ENCODE measurements around the gene DUSP10. TPM values are rescaled to one million over a fixed set of nuclear protein-coding genes. Genes with fewer than 3 reads are reported as not detected.
A peak's percentile ranks its signal among the peaks of the same experiment; 100 is the strongest.

The DUSP10 gene
- total RNA-seq, 2 donors from 2014 or later: 6.5 to 11.7 TPM

DNA sequence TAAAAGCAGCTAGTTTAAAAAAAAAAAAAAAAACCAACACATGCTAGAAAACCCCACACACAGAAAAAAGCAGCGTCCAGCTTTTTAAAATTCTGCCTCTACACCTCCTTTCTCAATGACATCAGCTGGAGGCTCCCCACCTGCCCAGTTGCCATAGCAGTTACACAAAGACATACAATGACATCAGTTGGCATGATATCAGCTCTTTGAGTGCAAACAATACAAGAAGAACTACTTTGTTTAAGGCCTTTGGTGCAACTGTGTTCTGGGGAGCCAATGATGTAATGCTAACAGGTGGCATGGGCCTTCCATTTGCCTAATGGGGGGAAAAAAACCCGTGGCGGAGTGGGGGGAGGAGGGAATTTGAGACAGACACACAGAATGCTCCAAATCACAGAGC, 32.9 kb downstream of the DUSP10 start:
- TF ChIP-seq, protein P1, sequence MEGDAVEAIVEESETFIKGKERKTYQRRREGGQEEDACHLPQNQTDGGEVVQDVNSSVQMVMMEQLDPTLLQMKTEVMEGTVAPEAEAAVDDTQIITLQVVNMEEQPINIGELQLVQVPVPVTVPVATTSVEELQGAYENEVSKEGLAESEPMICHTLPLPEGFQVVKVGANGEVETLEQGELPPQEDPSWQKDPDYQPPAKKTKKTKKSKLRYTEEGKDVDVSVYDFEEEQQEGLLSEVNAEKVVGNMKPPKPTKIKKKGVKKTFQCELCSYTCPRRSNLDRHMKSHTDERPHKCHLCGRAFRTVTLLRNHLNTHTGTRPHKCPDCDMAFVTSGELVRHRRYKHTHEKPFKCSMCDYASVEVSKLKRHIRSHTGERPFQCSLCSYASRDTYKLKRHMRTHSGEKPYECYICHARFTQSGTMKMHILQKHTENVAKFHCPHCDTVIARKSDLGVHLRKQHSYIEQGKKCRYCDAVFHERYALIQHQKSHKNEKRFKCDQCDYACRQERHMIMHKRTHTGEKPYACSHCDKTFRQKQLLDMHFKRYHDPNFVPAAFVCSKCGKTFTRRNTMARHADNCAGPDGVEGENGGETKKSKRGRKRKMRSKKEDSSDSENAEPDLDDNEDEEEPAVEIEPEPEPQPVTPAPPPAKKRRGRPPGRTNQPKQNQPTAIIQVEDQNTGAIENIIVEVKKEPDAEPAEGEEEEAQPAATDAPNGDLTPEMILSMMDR (conservative IDR thresholded peaks at IDR 0.05): no peak
- DNase-seq: no peak
- H3K27ac ChIP-seq (ENCODE audit: low read depth, low read length): peak overlapping the region; percentile 67
- H3K27me3 ChIP-seq (ENCODE audit: control insufficient read depth, insufficient read depth, low read length, poor library complexity, severe bottlenecking): no peaks in the 10 kb centered on the region
- H3K4me3 Mint-ChIP-seq: no peak overlapping the region
- H3K27ac Mint-ChIP-seq: peak overlapping the region; percentile 15
- WGBS, 2 experiments (ENCODE audit: insufficient coverage in 1 of 2, insufficient read length in 1 of 2): 86 to 90% methylated on average over 2 to 3 of the region's 3 CpGs
- peaks cover 74% of the 10 kb centered on the region for H3K36me3 ChIP-seq (ENCODE audit: control insufficient read depth, insufficient read depth, low read length)
- H3K9me3 Mint-ChIP-seq: peaks cover under 1% of the 10 kb centered on the region
- peaks cover 21% of the 10 kb centered on the region for H3K36me3 Mint-ChIP-seq (ENCODE audit: low read depth)
- peak overlapping the region; percentile 23 for H3K9ac ChIP-seq (ENCODE audit: extremely low read depth, low read length, poor library complexity, severe bottlenecking)
- peaks cover 24% of the 10 kb centered on the region for H3K4me1 ChIP-seq (ENCODE audit: control insufficient read depth, insufficient read depth, low read length)
- peaks cover 34% of the 10 kb centered on the region for H3K4me1 Mint-ChIP-seq
- H3K4me3 ChIP-seq (ENCODE audit: low read length): no peak overlapping the region
- no peaks in the 10 kb centered on the region for H3K27me3 Mint-ChIP-seq (ENCODE audit: insufficient read depth)
- H3K9me3 ChIP-seq (ENCODE audit: control insufficient read depth, low read length): no peaks in the 10 kb centered on the region

DNA sequence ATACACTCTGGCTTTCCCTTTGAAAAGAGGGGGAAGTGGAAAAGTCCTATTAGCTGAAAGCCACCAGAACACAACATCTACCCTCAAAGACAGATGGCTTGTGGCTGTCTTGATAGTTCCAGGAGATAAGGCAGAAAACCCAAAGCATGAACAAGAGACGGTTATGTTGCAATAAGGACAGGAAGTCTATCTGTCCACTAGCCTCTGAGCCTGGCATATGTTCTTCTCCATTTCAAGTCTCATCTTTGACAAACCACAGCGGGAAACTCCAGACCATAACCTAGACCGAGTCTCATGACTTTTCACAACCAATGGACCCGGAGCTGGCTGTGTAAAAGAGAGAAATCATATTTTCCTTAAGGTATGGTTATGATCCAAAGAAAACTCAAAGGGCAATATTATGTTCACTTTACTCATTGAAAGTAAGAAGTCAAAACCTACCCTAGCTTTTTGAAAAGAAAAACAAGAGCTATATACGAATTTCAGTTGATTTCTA, 33.8 kb downstream of the DUSP10 start:
- no peak overlapping the region for H3K9ac ChIP-seq (ENCODE audit: extremely low read depth, low read length, poor library complexity, severe bottlenecking)
- peaks cover 34% of the 10 kb centered on the region for H3K4me1 Mint-ChIP-seq
- H3K36me3 ChIP-seq (ENCODE audit: control insufficient read depth, insufficient read depth, low read length): peaks cover 79% of the 10 kb centered on the region
- TF ChIP-seq, protein P1 (conservative IDR thresholded peaks at IDR 0.05): no peak
- no peaks in the 10 kb centered on the region for H3K27me3 ChIP-seq (ENCODE audit: control insufficient read depth, insufficient read depth, low read length, poor library complexity, severe bottlenecking)
- 93 to 100% methylated on average over 1 to 5 of the region's 5 CpGs for WGBS, 2 experiments (ENCODE audit: insufficient coverage in 1 of 2, insufficient read length in 1 of 2)
- H3K4me3 Mint-ChIP-seq: no peak overlapping the region
- H3K9me3 ChIP-seq (ENCODE audit: control insufficient read depth, low read length): no peaks in the 10 kb centered on the region
- no peak for DNase-seq
- H3K27ac Mint-ChIP-seq: no peak overlapping the region
- H3K9me3 Mint-ChIP-seq: no peaks in the 10 kb centered on the region
- H3K27me3 Mint-ChIP-seq (ENCODE audit: insufficient read depth): no peaks in the 10 kb centered on the region
- H3K27ac ChIP-seq (ENCODE audit: low read depth, low read length): no peak overlapping the region
- peaks cover 20% of the 10 kb centered on the region for H3K4me1 ChIP-seq (ENCODE audit: control insufficient read depth, insufficient read depth, low read length)
- H3K36me3 Mint-ChIP-seq (ENCODE audit: low read depth): peaks cover 20% of the 10 kb centered on the region
- H3K4me3 ChIP-seq (ENCODE audit: low read length): no peak overlapping the region

DNA sequence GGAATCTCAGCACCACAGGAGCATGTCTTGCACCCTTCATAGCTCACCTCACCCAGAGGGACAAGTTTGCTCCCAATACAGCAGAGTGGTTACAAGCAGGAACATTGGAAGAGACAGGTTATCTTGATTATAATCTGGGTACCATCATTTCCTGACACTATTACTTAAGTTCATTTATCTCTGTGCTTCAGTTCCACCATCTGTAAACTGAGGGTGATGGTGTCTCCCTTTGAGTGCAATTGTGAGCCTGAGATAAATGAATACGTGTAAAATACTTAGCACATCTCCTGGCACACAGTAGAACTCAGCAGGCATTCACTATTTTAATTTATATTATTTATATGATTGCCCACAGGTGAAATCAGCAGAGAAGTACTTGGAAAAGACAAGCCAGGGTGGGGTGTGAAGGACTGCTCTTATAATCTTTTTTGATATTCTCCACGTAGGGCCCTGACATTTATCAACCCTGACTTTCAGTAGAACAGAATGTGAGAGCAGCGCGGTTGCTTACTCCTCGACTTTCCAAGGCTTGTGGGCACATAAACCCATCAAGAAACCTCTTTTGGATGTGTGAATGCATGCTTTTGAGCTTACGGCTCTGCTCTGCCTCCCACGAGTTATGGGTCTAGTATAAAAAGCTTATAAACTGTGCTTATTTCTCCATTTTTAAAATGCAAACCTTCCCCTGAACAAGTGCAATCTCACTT, 34.9 kb downstream of the DUSP10 start:
- peaks cover 25% of the 10 kb centered on the region for H3K4me1 Mint-ChIP-seq
- no peak overlapping the region for H3K9ac ChIP-seq (ENCODE audit: extremely low read depth, low read length, poor library complexity, severe bottlenecking)
- WGBS, 2 experiments (ENCODE audit: insufficient coverage in 1 of 2, insufficient read length in 1 of 2): 96 to 100% methylated on average over 6 to 7 of the region's 7 CpGs
- peaks cover 20% of the 10 kb centered on the region for H3K4me1 ChIP-seq (ENCODE audit: control insufficient read depth, insufficient read depth, low read length)
- no peak overlapping the region for H3K27ac ChIP-seq (ENCODE audit: low read depth, low read length)
- no peaks in the 10 kb centered on the region for H3K9me3 Mint-ChIP-seq
- no peak overlapping the region for H3K27ac Mint-ChIP-seq
- H3K27me3 ChIP-seq (ENCODE audit: control insufficient read depth, insufficient read depth, low read length, poor library complexity, severe bottlenecking): no peaks in the 10 kb centered on the region
- H3K36me3 ChIP-seq (ENCODE audit: control insufficient read depth, insufficient read depth, low read length): peaks cover 82% of the 10 kb centered on the region
- TF ChIP-seq, protein P1 (conservative IDR thresholded peaks at IDR 0.05): no peak
- H3K4me3 Mint-ChIP-seq: no peak overlapping the region
- no peak overlapping the region for H3K4me3 ChIP-seq (ENCODE audit: low read length)
- H3K36me3 Mint-ChIP-seq (ENCODE audit: low read depth): peaks cover 23% of the 10 kb centered on the region
- no peak for DNase-seq
- H3K9me3 ChIP-seq (ENCODE audit: control insufficient read depth, low read length): no peaks in the 10 kb centered on the region
- no peaks in the 10 kb centered on the region for H3K27me3 Mint-ChIP-seq (ENCODE audit: insufficient read depth)
